GM21381 (cell line): ENCODE results near the gene COPS9.

Experiments used
- ATAC-seq: cut with Tn5 transposase; IDR thresholded peaks from one replicate; pipeline ENCODE4 v1.9.1; 2021; ENCODE audit warnings: mild to moderate bottlenecking, moderate library complexity; ENCODE audit not compliant: unreplicated experiment

COPS9 gene

GRCh38 chr2:240137596-240138253 lies 1.6 kb upstream of the COPS9 start:
- ATAC-seq = no peak

GRCh38 chr2:240136671-240137292 lies 677 bp upstream of the COPS9 start:
- ATAC-seq = peak; percentile 23

GRCh38 chr2:240135706-240136012 lies 446 bp downstream of the COPS9 start:
- ATAC-seq = peak; percentile 22

- ATAC-seq = no peak
These were observed 1.1 kb downstream of the COPS9 start for GRCh38 chr2:240134956-240135520.

- no peak for ATAC-seq
These were observed 1.6 kb downstream of the COPS9 start for GRCh38 chr2:240134466-240134865.

GRCh38 chr2:240133401-240133800 lies 2.7 kb downstream of the COPS9 start:
- no peak for ATAC-seq

- ATAC-seq = no peak
These were observed 3.5 kb downstream of the COPS9 start for GRCh38 chr2:240132651-240132980.

- ATAC-seq = no peak
These were observed 4.0 kb downstream of the COPS9 start for GRCh38 chr2:240131941-240132650.

- ATAC-seq = no peak
These were observed 4.8 kb downstream of the COPS9 start for GRCh38 chr2:240131296-240131695.

GRCh38 chr2:240130393-240131195 lies 5.5 kb downstream of the COPS9 start:
- ATAC-seq = no peak

GRCh38 chr2:240129731-240130392 lies 6.2 kb downstream of the COPS9 start:
- no peak for ATAC-seq

- no peak for ATAC-seq
These were observed 6.8 kb downstream of the COPS9 start for GRCh38 chr2:240129311-240129710.

GRCh38 chr2:240128608-240129145 lies 7.4 kb downstream of the COPS9 start:
- no peak for ATAC-seq

- no peak for ATAC-seq
These were observed 8.0 kb downstream of the COPS9 start for GRCh38 chr2:240127911-240128607.

GRCh38 chr2:240127191-240127750 lies 8.8 kb downstream of the COPS9 start:
- ATAC-seq = no peak

GRCh38 chr2:240126731-240127130 lies 9.4 kb downstream of the COPS9 start:
- no peak for ATAC-seq

GRCh38 chr2:240125742-240126141 lies 10.4 kb downstream of the COPS9 start:
- ATAC-seq = no peak

- no peak for ATAC-seq
These were observed 11.5 kb downstream of the COPS9 start for GRCh38 chr2:240124651-240125030.

- ATAC-seq = no peak
These were observed 12.1 kb downstream of the COPS9 start for GRCh38 chr2:240123821-240124650.
